SK-N-SH (cell line): ENCODE measurements around the gene TMEM150C. TPM values are rescaled to one million over a fixed set of nuclear protein-coding genes. Genes with fewer than 3 reads are reported as not detected.
"Not testable (repeated sequence)": the region's sequence is repeated elsewhere in the genome, so short reads cannot be mapped to it uniquely, and the experiment has no call there.

Experiments
- CTCF ChIA-PET: fragments of 300-600, 350-600 bp; formaldehyde crosslinking; extraction: SDS; loops from one replicate; lab custom pipeline; 2021; lab: Yijun Ruan, JAX
- POLR2A ChIA-PET: fragments of 350-600 bp; sonication (Branson Sonifier 250); formaldehyde crosslinking; extraction: SDS; loops from one replicate; lab custom pipeline; 2020; ENCODE audit warnings: antibody characterized with exemption, inconsistent platforms; lab: Yijun Ruan, JAX
- DNase-seq: peaks from one replicate; pipeline ENCODE4 v3.0.0; 2012
- H2AFZ ChIP-seq: fragments of 200-600 bp; sonication (generic); 2 replicates; pipeline ENCODE4 v1.8.1; 2016; ENCODE audit warnings: antibody characterized with exemption, mild to moderate bottlenecking, low read depth
- H3F3A ChIP-seq: fragments of 200-600 bp; sonication (generic); replicated peaks from 2 replicates; pipeline ENCODE3; 2016; ENCODE audit warnings: antibody characterized with exemption, mild to moderate bottlenecking; ENCODE audit not compliant: insufficient read depth
- H3K27ac ChIP-seq, 2 experiments: fragments of 200-500 bp in 1 of 2; fragments of 200-600 bp in 1 of 2; sonication (Bioruptor generic) in 1 of 2; sonication (generic), shearing (Covaris generic) in 1 of 2; 2 replicates each; pipeline versions ENCODE4 v1.5.1 to v1.6.1; 2014 to 2016; ENCODE audit warnings: low read depth in 2 of 2, inconsistent platforms in 1 of 2, low read length in 1 of 2, mild to moderate bottlenecking in 1 of 2, mixed read lengths in 1 of 2
- H3K27me3 ChIP-seq: fragments of 200-600 bp; sonication (generic), shearing (Covaris generic); 2 replicates; pipeline ENCODE4 v1.6.1; 2016; ENCODE audit warnings: mixed run types; ENCODE audit not compliant: insufficient read depth
- H3K36me3 ChIP-seq, 2 experiments: fragments of 200-500 bp in 1 of 2; fragments of 200-600 bp in 1 of 2; sonication (Bioruptor generic) in 1 of 2; sonication (generic) in 1 of 2; replicated peaks in 1 of 2; 2 replicates each; pipeline versions ENCODE3 to v1.5.1; 2014 to 2016; ENCODE audit warnings: low read length in 1 of 2, mild to moderate bottlenecking in 1 of 2; ENCODE audit not compliant: insufficient read depth in 2 of 2, control insufficient read depth in 1 of 2
- H3K4me1 ChIP-seq, 2 experiments: fragments of 200-500 bp in 1 of 2; fragments of 200-600 bp in 1 of 2; sonication (Bioruptor generic) in 1 of 2; sonication (generic), shearing (Covaris generic) in 1 of 2; 2 replicates each; pipeline versions ENCODE4 v1.5.1 to v1.6.1; 2014 to 2016; ENCODE audit warnings: low read depth in 1 of 2, low read length in 1 of 2, mixed run types in 1 of 2; ENCODE audit not compliant: insufficient read depth in 2 of 2, control insufficient read depth in 1 of 2
- H3K4me2 ChIP-seq: fragments of 200-600 bp; sonication (generic), shearing (Covaris generic); 2 replicates; pipeline ENCODE4 v1.6.1; 2017; ENCODE audit warnings: mixed run types
- H3K4me3 ChIP-seq, 2 experiments: fragments of 200-500 bp in 1 of 2; fragments of 200-600 bp in 1 of 2; sonication (Bioruptor generic) in 1 of 2; sonication (generic), shearing (Covaris generic) in 1 of 2; 2 replicates each; pipeline versions ENCODE4 v1.5.1 to v1.8.1; 2014 to 2016; ENCODE audit warnings: low read depth in 2 of 2, inconsistent platforms in 1 of 2, low read length in 1 of 2, mild to moderate bottlenecking in 1 of 2, mixed read lengths in 1 of 2, moderate library complexity in 1 of 2
- H3K79me2 ChIP-seq: fragments of 200-600 bp; sonication (generic); 2 replicates; pipeline ENCODE4 v1.8.1; 2017; ENCODE audit warnings: mild to moderate bottlenecking; ENCODE audit not compliant: insufficient read depth
- H3K9ac ChIP-seq: fragments of 200-600 bp; sonication (generic); 2 replicates; pipeline ENCODE4 v1.6.1; 2017; ENCODE audit warnings: mixed run types
- H3K9me2 ChIP-seq: fragments of 200-600 bp; sonication (generic); 2 replicates; pipeline ENCODE4 v1.6.1; 2017; ENCODE audit warnings: mixed run types
- H3K9me3 ChIP-seq: fragments of 200-600 bp; sonication (generic); 2 replicates; pipeline ENCODE4 v1.6.1; 2017; ENCODE audit warnings: mixed run types, mild to moderate bottlenecking, moderate library complexity
- H4K20me1 ChIP-seq: fragments of 200-600 bp; sonication (generic); 2 replicates; pipeline ENCODE4 v1.6.1; 2017; ENCODE audit warnings: mild to moderate bottlenecking, mixed run types; ENCODE audit not compliant: insufficient read depth
- CHD2 ChIP-seq: fragments of 150-350 bp; IDR thresholded peaks from 2 replicates; pipeline ENCODE4 v1.6.1; 2018; ENCODE audit warnings: low read length; ENCODE audit not compliant: partially characterized antibody
- CTCF ChIP-seq: fragments of 200-600 bp; sonication (generic); IDR thresholded peaks from 2 replicates; pipeline ENCODE4 v1.6.1; 2017; ENCODE audit warnings: antibody characterized with exemption, mild to moderate bottlenecking, moderate library complexity
- EP300 ChIP-seq, 2 experiments: IDR thresholded peaks; 2 replicates each; pipeline versions ENCODE4 v1.4.0 to v1.6.1; 2012; ENCODE audit warnings: borderline replicate concordance in 1 of 2, low read depth in 1 of 2, low read length in 1 of 2
- FOSL2 ChIP-seq: IDR thresholded peaks from 2 replicates; pipeline ENCODE4 v1.4.0; 2012; ENCODE audit warnings: low read depth, mild to moderate bottlenecking, moderate library complexity, borderline replicate concordance
- FOXJ3 ChIP-seq: sonication (generic); formaldehyde crosslinking; IDR thresholded peaks from 2 replicates; pipeline ENCODE4 v1.5.1; 2020; ENCODE audit warnings: mild to moderate bottlenecking, missing genetic modification reagents
- FOXM1 ChIP-seq: IDR thresholded peaks from 2 replicates; pipeline ENCODE4 v1.4.0; 2012; ENCODE audit warnings: low read depth, mild to moderate bottlenecking
- IRF3 ChIP-seq: fragments of 150-350 bp; IDR thresholded peaks from 2 replicates; pipeline ENCODE4 v1.6.1; 2016; ENCODE audit warnings: mild to moderate bottlenecking, low read depth, low read length
- JUND ChIP-seq: IDR thresholded peaks from 2 replicates; pipeline ENCODE4 v1.4.0; 2012
- MXI1 ChIP-seq: IDR thresholded peaks from 2 replicates; pipeline ENCODE4 v1.6.1; 2012; ENCODE audit warnings: mild to moderate bottlenecking, low read depth, low read length, improper control_type of control experiment
- NRF1 ChIP-seq: IDR thresholded peaks from 2 replicates; pipeline ENCODE4 v1.6.1; 2012; ENCODE audit warnings: low read depth, mild to moderate bottlenecking, low read length
- REST ChIP-seq: IDR thresholded peaks from 2 replicates; pipeline ENCODE4 v1.6.1; 2012; ENCODE audit warnings: mild to moderate bottlenecking, low read depth, low read length, moderate library complexity
- RFX5 ChIP-seq: IDR thresholded peaks from 2 replicates; pipeline ENCODE4 v1.6.1; 2012; ENCODE audit warnings: mild to moderate bottlenecking, improper control_type of control experiment, low read length
- SIN3A ChIP-seq: IDR thresholded peaks from 2 replicates; pipeline ENCODE4 v1.6.1; 2012; ENCODE audit warnings: low read depth, mild to moderate bottlenecking, low read length, moderate library complexity, borderline replicate concordance
- SMC3 ChIP-seq: IDR thresholded peaks from 2 replicates; pipeline ENCODE4 v1.6.1; 2012; ENCODE audit warnings: low read depth, low read length, improper control_type of control experiment
- TAF1 ChIP-seq: IDR thresholded peaks from 2 replicates; pipeline ENCODE4 v1.6.1; 2012; ENCODE audit warnings: low read depth, mild to moderate bottlenecking, low read length, moderate library complexity, borderline replicate concordance
- TCF12 ChIP-seq: IDR thresholded peaks from 2 replicates; pipeline ENCODE4 v1.4.0; 2012
- USF1 ChIP-seq: IDR thresholded peaks from 2 replicates; pipeline ENCODE4 v1.4.0; 2012; ENCODE audit warnings: low read depth, borderline replicate concordance
- USF2 ChIP-seq: fragments of 150-350 bp; IDR thresholded peaks from 2 replicates; pipeline ENCODE4 v1.6.1; 2017; ENCODE audit warnings: antibody characterized with exemption, low read length, low read depth, borderline replicate concordance
- YY1 ChIP-seq: IDR thresholded peaks from 2 replicates; pipeline ENCODE4 v1.4.0; 2012; ENCODE audit warnings: low read depth, mild to moderate bottlenecking
- WGBS: methylation state at CpG from one replicate; pipeline ENCODE4 v1.1.6; 2017; ENCODE audit warnings: low lambda C conversion rate; 5-methylcytosine and 5-hydroxymethylcytosine counted together
- polyA plus RNA-seq, 3 experiments: library from polyadenylated mRNA; depleted of rRNA; stranded (reverse); fragments of >200 nt; gene quantifications; 2 replicates each; pipeline ENCODE4 v1.2.3, GENCODE V29; 2012

The TMEM150C gene
- polyA plus RNA-seq, 1 of the 3 experiments (the other 2 are of a cell fraction) = 1.0 TPM

- Histone ChIP-seq H3K9me2 (no peaks in the 10 kb centered on the region), H2AFZ (no peak overlapping the region), H3K9ac (no peak overlapping the region), H3K4me2 (no peak overlapping the region), H3K79me2 (no peaks in the 10 kb centered on the region), H3K36me3 (no peaks in the 10 kb centered on the region), H4K20me1 (no peaks in the 10 kb centered on the region), H3K4me3 (no peak overlapping the region), H3K27me3 (no peaks in the 10 kb centered on the region), H3K4me1 (peaks cover 0 to 4% of the 10 kb centered on the region in 2 experiments; a peak in 1 of 4 replicates), H3F3A (no peaks in the 10 kb centered on the region), H3K9me3 (no peaks in the 10 kb centered on the region), H3K27ac (no peak overlapping the region)
- ChIA-PET CTCF (interaction anchor here (0.9 to 1.0 kb wide), 2 partner anchors 162 to 255 kb away, joined by 3 read pairs; no protein-coding TSS in a partner anchor), POLR2A (no interaction called here)
- TF ChIP-seq CHD2 = no peak
- no peak for TF ChIP-seq REST
- no peak for TF ChIP-seq TCF12
- no peak for TF ChIP-seq USF1
- TF ChIP-seq IRF3 = no peak
- no peak for TF ChIP-seq SMC3
- no peak for TF ChIP-seq NRF1
- TF ChIP-seq TAF1 = no peak
- no peak for TF ChIP-seq FOXJ3 (CRISPR knock-in tag)
- TF ChIP-seq MXI1 = no peak
- TF ChIP-seq YY1 = no peak
- TF ChIP-seq FOXM1 = no peak
- no peak for TF ChIP-seq FOSL2
- no peak for TF ChIP-seq USF2
- TF ChIP-seq JUND = no peak
- no peak for TF ChIP-seq SIN3A
- no peak for TF ChIP-seq RFX5
- TF ChIP-seq CTCF = no peak
- TF ChIP-seq EP300 (IDR thresholded peaks at IDR 0.05; ENCODE audit: borderline replicate concordance in 1 of 2, low read depth in 1 of 2, low read length in 1 of 2) = no peak
- DNase-seq = no peak
- WGBS = 81% methylated on average over 4 of the region's 4 CpGs
Measured at GRCh38 chr4:82559735-82560120, 2.1 kb downstream of the TMEM150C start.

GRCh38 chr4:82559090-82559734 is 2.6 kb downstream of the TMEM150C start:
- H3K4me1 ChIP-seq, H4K20me1 ChIP-seq, H3K27ac ChIP-seq, H3K9ac ChIP-seq, H2AFZ ChIP-seq, DNase-seq, H3K27me3 ChIP-seq, H3K4me2 ChIP-seq, H3K9me3 ChIP-seq, H3K9me2 ChIP-seq, H3F3A ChIP-seq, H3K4me3 ChIP-seq, H3K36me3 ChIP-seq, H3K79me2 ChIP-seq, POLR2A ChIA-PET: not testable (repeated sequence)
- CTCF ChIA-PET = interaction anchor here (0.9 to 1.1 kb wide), 2 partner anchors 13 to 162 kb away, joined by 3 read pairs; no protein-coding TSS in a partner anchor
- WGBS = 90% methylated on average over 13 of the region's 13 CpGs
